Suppressor macrophage (primary cell): Measurements from ENCODE around the gene ITSN1.
"Not testable (repeated sequence)": the region's sequence is repeated elsewhere in the genome, so short reads cannot be mapped to it uniquely, and the experiment has no call there.

Source experiments
- DNase-seq, 4 experiments: peaks; one replicate each; pipeline ENCODE4 v3.0.0-alpha.2; 2020 to 2022
- total RNA-seq, 17 experiments: gene quantifications; one replicate each; lab custom pipeline; 2026; ENCODE audit warnings: mixed read lengths in 6 of 17, inconsistent platforms in 3 of 17; lab: John Stamatoyannopoulos, UW

The ITSN1 gene
- total RNA-seq = 19.0 to 156 (median 87.9) reads per million in 17 experiments

- peak; percentile 99 to 100 (median 100) for DNase-seq
Observed at GRCh38 chr21:33642027-33642895, at the start of gene ITSN1. ITSN1 (plus strand) TSS chr21:33642501; CDS start chr21:33718829, 76,328 bp downstream.

- no peak for DNase-seq
Observed at GRCh38 chr21:33598051-33598450, 44.2 kb upstream of the ITSN1 start.

GRCh38 chr21:33608559-33608958 is 33.7 kb upstream of the ITSN1 start:
- DNase-seq = no peak

DNA sequence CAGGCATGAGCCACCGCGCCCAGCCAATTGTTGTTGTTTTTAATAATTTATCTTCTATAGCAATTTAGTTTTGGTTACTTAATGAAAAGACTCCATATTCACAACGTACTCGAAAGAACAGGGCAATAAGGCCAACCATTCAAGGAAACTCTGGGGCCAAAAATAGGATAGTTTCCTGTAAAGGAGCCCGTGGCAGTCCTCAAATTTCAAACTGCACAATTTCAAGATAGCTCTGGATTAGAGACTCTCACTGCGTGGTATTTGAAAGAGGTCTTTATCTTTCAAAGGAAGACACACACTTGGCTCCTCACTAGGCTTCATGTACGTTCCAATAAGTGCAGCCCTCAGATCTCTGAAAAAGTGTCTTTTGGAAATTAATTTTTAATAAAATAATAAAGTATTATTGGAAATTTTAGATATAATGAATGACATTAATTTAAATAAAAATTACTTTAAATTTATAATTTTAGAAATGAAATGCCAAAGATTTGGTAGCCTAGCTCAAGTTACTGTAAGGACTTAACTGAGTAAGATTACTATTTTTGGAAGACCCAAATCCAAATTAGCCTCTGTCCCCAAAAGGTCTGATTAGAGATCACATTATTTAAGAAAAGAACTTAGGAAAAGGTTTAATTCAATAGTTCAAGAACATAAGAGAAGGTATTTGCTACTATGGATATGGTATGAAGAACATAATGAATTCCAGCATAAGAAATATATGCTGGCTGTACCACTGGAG is 31.1 kb upstream of the ITSN1 start:
- DNase-seq = no peak

GRCh38 chr21:33617565-33617964 is 24.7 kb upstream of the ITSN1 start:
- DNase-seq = not testable (repeated sequence)

- no peak for DNase-seq
Observed at GRCh38 chr21:33618407-33618806, 23.9 kb upstream of the ITSN1 start.

DNA sequence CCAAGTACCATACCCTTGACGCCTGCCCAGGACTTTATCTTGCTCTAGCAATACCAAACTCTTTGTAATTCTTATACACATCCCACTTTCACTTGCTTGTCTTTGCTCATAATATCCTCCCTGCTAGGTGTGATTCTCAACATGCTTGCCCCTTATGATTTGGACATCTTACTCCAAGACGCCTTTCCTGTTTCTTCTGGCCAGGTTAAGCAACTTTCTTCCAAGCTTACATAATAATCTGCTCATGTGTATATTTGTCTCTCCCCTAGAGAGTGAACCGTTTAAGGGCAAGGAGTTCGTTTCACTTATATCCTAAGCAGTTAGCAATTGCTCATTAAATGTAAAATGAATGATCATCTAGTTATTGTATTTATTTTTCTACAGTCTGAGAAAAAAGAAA is 22.6 kb upstream of the ITSN1 start:
- peak in 2 of 4 experiments; percentile 20 to 42 for DNase-seq

DNA sequence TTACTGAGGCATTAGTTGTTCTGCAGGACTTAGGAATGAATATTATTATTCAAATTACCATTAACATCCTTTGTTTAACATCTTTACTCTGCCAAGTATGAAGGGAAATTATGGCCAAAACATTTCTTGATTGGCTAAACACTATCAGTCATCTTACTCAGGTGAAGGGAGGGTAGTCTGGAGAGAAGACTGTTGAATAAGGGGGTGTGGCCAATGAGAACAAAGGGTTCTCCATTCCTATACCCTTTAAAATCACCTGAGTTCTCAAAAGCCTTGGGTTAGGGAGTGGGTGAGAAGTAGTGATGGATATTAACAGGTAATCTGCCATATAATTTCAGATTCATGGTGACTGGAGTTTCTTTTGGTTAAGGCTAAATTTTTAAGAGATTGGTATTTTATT is 20.0 kb upstream of the ITSN1 start:
- no peak for DNase-seq

DNA sequence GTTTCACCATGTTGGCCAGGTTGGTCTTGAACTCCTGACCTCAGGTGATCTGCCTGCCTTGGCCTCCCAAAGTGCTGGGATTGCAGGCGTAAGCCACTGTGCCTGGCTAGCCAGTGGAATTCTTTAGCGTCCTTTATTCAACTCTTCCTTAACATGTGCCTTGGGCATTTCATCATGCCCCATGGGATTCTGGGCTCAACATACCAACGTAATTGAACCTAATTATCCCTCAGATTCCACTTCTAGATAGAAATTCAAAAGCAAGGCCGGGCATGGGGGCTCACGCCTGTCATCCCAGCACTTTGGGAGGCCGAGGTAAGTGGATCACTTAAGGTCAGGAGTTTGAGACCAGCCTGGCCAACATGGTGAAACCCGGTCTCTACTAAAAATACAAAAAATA is 16.1 kb upstream of the ITSN1 start:
- not testable (repeated sequence) for DNase-seq

- DNase-seq = no peak
Observed at GRCh38 chr21:33634254-33634653, 8.0 kb upstream of the ITSN1 start.

- peak in 3 of 4 experiments; percentile 27 to 31 (median 30) for DNase-seq
Observed at GRCh38 chr21:33640697-33641351, 1.5 kb upstream of the ITSN1 start.

- DNase-seq = peak; percentile 100
Observed at GRCh38 chr21:33641352-33642026, 812 bp upstream of the ITSN1 start, which contains the start of gene CRYZL1. CRYZL1 (minus strand) TSS chr21:33641741; CDS start chr21:33631551, 10,190 bp downstream.

DNA sequence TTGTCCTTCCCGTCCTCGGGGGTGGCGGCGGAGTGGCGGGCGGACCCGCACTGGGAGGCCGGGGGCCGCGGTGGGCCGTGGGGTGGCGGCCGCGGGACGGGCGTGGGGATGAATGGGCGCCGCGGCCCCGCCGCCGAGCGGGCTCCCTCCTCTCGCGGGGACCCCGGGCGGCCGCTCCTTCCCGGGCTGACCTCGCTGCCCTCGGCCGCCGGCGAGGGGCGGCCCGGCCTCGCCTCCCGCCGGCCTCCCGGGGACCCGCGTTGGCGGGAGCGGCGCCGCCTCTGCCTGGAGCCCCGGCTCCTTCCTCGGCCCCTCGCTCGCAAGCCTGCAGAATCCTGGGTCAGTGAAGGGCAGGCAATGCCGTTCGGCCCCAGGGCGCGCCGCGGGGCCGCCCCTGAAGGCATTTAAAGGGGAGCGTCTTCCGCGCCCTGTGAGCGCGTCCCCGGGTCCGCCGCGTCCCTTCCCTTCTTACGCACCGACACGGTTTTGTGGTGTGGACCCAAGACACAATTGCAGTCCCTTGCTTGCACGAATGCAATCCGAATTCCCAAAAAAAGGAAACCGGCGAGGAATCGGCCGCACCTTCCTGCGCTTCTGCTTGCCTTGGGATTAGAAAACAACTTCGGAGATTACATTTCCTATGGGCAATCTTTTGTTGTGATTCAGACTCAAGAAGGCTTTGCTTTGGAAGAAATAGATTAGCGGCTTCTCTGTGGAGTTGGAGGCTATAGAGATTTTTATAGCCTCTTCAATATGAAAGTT is 776 bp downstream of the ITSN1 start:
- DNase-seq = peak; percentile 37 to 71 (median 55)

DNA sequence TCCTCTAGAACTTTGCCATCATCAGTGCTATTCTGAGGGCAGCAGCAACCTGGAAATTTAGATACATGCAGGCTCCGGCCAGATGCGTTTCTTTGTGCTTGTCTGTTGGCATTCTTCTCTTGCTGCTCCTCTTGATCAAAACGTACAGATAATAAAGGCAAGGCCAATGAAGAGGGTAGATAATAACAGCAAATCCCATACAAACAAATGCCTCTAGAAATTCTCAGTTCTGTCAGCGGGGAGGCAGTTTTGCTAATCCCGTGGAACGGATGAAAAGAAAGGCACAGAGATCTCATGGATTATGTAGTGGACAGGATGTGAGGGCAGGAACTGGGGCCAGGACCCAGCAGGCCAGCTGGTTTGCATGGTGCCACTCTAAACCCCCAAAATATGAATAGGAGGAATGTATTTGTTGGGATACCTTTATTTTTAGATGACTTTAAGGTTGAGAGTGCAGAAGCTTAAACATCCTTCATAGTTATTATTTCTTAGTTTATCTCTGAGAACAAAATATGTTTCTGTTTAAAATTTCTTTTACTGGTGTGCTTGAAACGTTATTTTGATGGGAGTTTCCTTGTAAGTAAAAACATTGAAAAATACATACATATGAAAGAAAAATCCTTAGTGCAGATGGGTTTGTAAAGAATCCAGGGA is 1.5 kb downstream of the ITSN1 start:
- DNase-seq = peak in 1 of 4 experiments; percentile 22

DNA sequence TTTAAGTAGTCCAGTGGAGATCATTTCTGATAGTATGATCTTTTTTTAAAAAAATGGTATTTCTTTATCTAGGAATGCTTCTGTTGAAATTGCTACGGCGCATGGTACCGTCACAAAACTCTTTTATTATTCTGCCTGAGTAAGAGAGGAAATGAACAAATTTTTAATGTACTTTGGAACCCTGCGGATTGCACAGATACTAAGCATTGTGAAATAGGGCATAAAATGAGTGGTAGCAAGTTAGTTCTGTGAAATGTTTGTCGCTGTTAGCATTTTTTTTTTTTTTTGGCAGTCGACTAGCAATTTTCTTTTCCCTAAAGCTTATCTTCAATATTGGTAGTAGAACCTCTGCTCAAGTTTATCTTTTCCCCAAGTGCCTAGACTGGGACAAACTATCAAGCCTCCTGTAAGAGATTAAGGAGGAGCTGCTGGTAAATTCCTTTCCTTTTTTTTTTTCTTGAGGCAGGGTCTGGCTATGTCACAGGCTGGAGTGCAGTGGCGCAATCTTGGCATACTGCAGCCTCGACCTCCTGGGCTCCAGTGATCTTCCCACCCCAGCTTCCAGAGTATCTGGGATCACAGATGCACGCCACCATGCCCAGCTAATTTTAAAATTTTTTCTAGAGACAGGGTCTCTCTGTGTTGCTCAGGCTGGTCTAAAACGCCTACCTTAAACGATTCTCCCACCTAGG is 2.2 kb downstream of the ITSN1 start:
- peak; percentile 36 to 82 (median 63) for DNase-seq

GRCh38 chr21:33645730-33646129 is 3.4 kb downstream of the ITSN1 start:
- peak in 1 of 4 experiments; percentile 19 for DNase-seq

GRCh38 chr21:33647587-33647986 is 5.3 kb downstream of the ITSN1 start:
- no peak for DNase-seq

GRCh38 chr21:33648555-33648954 is 6.3 kb downstream of the ITSN1 start:
- DNase-seq = no peak

DNA sequence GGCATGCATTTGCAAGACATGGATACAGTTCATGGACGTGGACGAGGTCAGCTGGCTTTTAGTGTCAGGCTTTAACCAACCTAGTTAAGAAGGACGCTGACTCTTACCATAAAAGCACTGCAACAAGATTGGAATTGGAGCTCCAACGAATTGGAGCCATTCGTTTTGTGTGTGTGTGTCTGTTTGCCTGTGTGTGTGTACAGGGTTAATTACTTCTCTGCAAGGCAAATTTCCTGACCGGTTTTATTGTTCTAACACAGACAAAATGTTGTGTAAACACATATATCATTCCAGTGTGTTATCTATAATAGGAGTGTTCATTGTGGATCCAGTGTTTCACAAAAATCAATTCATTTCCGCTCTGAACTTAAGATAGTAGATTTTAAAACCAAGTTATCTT is 7.9 kb downstream of the ITSN1 start:
- no peak for DNase-seq

- DNase-seq = no peak
Observed at GRCh38 chr21:33650929-33651509, 8.7 kb downstream of the ITSN1 start.
